ENCODE data around the gene GOSR1.
"Not testable (repeated sequence)": the region's sequence is repeated elsewhere in the genome, so short reads cannot be mapped to it uniquely, and the experiment has no call there.

Gene GOSR1

GRCh38 chr17:30560117-30561026, 83.2 kb downstream of the GOSR1 start:
- not testable (repeated sequence) for H3K4me3 ChIP-seq (ENCODE audit: low read depth, low read length)

- not testable (repeated sequence) for H3K4me3 ChIP-seq (ENCODE audit: low read depth, low read length)
These were observed 84.6 kb downstream of the GOSR1 start for GRCh38 chr17:30561766-30562165.

GRCh38 chr17:30563131-30563904, 86.1 kb downstream of the GOSR1 start:
- not testable (repeated sequence) for H3K4me3 ChIP-seq (ENCODE audit: low read depth, low read length)

- H3K4me3 ChIP-seq (ENCODE audit: low read depth, low read length), result not testable (repeated sequence)
These were observed 86.7 kb downstream of the GOSR1 start for GRCh38 chr17:30563905-30564390.

GRCh38 chr17:30564422-30565072, 87.3 kb downstream of the GOSR1 start:
- not testable (repeated sequence) for H3K4me3 ChIP-seq (ENCODE audit: low read depth, low read length)

- no peak overlapping the region for H3K4me3 ChIP-seq (ENCODE audit: low read depth, low read length)
These were observed 88.1 kb downstream of the GOSR1 start for GRCh38 chr17:30565073-30565935.

GRCh38 chr17:30566104-30566503, 88.9 kb downstream of the GOSR1 start:
- H3K4me3 ChIP-seq (ENCODE audit: low read depth, low read length), result not testable (repeated sequence)

- H3K4me3 ChIP-seq (ENCODE audit: low read depth, low read length), result not testable (repeated sequence)
These were observed 89.5 kb downstream of the GOSR1 start for GRCh38 chr17:30566516-30567225.

GRCh38 chr17:30567231-30568116, 90.3 kb downstream of the GOSR1 start:
- no peak overlapping the region for H3K4me3 ChIP-seq (ENCODE audit: low read depth, low read length)

- no peak overlapping the region for H3K4me3 ChIP-seq (ENCODE audit: low read depth, low read length)
These were observed 90.9 kb downstream of the GOSR1 start for GRCh38 chr17:30568117-30568430.

- H3K4me3 ChIP-seq (ENCODE audit: low read depth, low read length), result not testable (repeated sequence)
These were observed 92.4 kb downstream of the GOSR1 start for GRCh38 chr17:30569531-30570175.

- no peak overlapping the region for H3K4me3 ChIP-seq (ENCODE audit: low read depth, low read length)
These were observed 93.0 kb downstream of the GOSR1 start for GRCh38 chr17:30570191-30570590.

- H3K4me3 ChIP-seq (ENCODE audit: low read depth, low read length), result no peak overlapping the region
These were observed 93.5 kb downstream of the GOSR1 start for GRCh38 chr17:30570596-30571265.

GRCh38 chr17:30571404-30571803, 94.2 kb downstream of the GOSR1 start:
- not testable (repeated sequence) for H3K4me3 ChIP-seq (ENCODE audit: low read depth, low read length)

- H3K4me3 ChIP-seq (ENCODE audit: low read depth, low read length), result no peak overlapping the region
These were observed 94.7 kb downstream of the GOSR1 start for GRCh38 chr17:30571921-30572320.

- not testable (repeated sequence) for H3K4me3 ChIP-seq (ENCODE audit: low read depth, low read length)
These were observed 95.7 kb downstream of the GOSR1 start for GRCh38 chr17:30572651-30573554.

Measured in iPS-11a (cell line).